Measurements from ENCODE around the gene ATP5PB.

DNA sequence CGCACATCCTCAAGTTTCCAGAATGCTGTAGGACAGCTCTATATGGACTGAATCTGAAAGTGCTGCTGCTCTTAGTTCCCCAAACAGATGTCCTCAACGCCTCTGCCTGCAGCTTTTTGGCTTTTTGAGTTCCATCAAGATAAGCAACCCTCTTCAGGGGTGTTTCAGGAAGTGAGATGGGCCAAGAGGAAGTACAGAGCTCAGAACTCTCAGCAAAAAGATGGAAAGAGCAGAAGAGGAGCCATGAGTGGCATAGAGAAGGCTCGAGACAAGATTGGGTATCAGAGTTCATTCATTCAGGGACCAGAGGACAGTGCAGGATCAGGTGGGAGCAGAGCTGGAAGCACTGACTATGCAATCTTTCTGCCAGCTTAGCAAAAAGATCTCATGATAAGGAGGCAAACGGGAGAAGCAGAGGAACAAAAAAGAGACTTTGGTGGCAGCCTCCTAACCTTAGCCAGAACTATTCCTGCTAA is 54.4 kb downstream of the ATP5PB start, which contains the start of the genes ADORA3 and TMIGD3:
- TF ChIP-seq POLR2A (IDR thresholded peaks at IDR 0.05) (peak in 1 of 2 donors; percentile 31), CTCF (IDR thresholded peaks at IDR 0.05) (no peak), EP300 (IDR thresholded peaks at IDR 0.05) (peak in 1 of 2 donors; percentile 34)
